H1 (cell line): ENCODE measurements around the gene TSHZ2. TPM values are rescaled to one million over a fixed set of nuclear protein-coding genes. Genes with fewer than 3 reads are reported as not detected.

Source experiments
- CEBPB ChIP-seq: IDR thresholded peaks from 2 replicates; pipeline ENCODE4 v1.6.1; 2012; ENCODE audit warnings: low read depth, low read length
- CTBP2 ChIP-seq: IDR thresholded peaks from 2 replicates; pipeline ENCODE4 v1.7.0; 2011; ENCODE audit warnings: borderline replicate concordance, mild to moderate bottlenecking, moderate library complexity, mixed read lengths, low read length; ENCODE audit not compliant: insufficient read depth, insufficient read length
- EGR1 ChIP-seq: IDR thresholded peaks from 2 replicates; pipeline ENCODE4 v1.6.1; 2011; ENCODE audit warnings: low read depth, low read length, borderline replicate concordance
- FOSL1 ChIP-seq: IDR thresholded peaks from 2 replicates; pipeline ENCODE4 v1.6.1; 2011; ENCODE audit warnings: mild to moderate bottlenecking, low read depth, low read length, moderate library complexity; ENCODE audit not compliant: insufficient read depth
- HDAC6 ChIP-seq: IDR thresholded peaks from one replicate; pipeline ENCODE4 v1.7.1; 2012; ENCODE audit warnings: low read depth, mild to moderate bottlenecking, inconsistent platforms, low read length, moderate library complexity
- NRF1 ChIP-seq: IDR thresholded peaks from 2 replicates; pipeline ENCODE4 v1.6.1; 2011; ENCODE audit warnings: mild to moderate bottlenecking, low read depth, low read length, improper control_type of control experiment
- SP1 ChIP-seq: IDR thresholded peaks from 2 replicates; pipeline ENCODE4 v1.6.1; 2011; ENCODE audit warnings: low read depth, low read length
- polyA plus RNA-seq, 7 experiments: library from polyadenylated mRNA; depleted of rRNA in 3 of 7; stranded (reverse) in 5 of 7; unstranded in 2 of 7; fragments of >200 nt in 5 of 7; fragments of 200-250 nt in 2 of 7; gene quantifications; 1 replicate in 5 of 7; 2 replicates in 1 of 7; 4 replicates in 1 of 7; pipeline versions ENCODE4 v1.2.1 to v1.2.3, GENCODE V29; 2011 to 2013; ENCODE audit warnings: missing spikeins in 2 of 7, mixed read lengths in 2 of 7
- total RNA-seq: library from RNA; stranded (reverse); fragmentation: NEBNext Ultra II Directional; extraction: Animal tissue kit (Norgen Biotek cat#: 25700); gene quantifications from 2 replicates; pipeline ENCODE4 v1.2.1, GENCODE V29; 2021

TSHZ2 gene
- total and polyA plus RNA-seq, 2 of the 8 experiments (the other 6 are each of a cell fraction or from before 2014, with no cell fraction given): 0.14 to 0.30 TPM

GRCh38 chr20:53077373-53078205 is 105.4 kb downstream of the TSHZ2 start (continued):
- TF ChIP-seq CEBPB (no peak), CTBP2 (no peak), SP1 (no peak), NRF1 (no peak), HDAC6 (no peak), EGR1 (no peak), FOSL1 (no peak)
- TF ChIP-seq, all 59 proteins: peak for 0
